IMR-90 (cell line): ENCODE measurements around the gene OPA3. TPM values are rescaled to one million over a fixed set of nuclear protein-coding genes. Genes with fewer than 3 reads are reported as not detected.

Experiments
- ATAC-seq: fragments of 200-7000 bp; cut with Tn5 transposase; 2 replicates; pipeline ENCODE4 v1.9.1; 2020; ENCODE audit warnings: low read depth, mild to moderate bottlenecking, moderate library complexity
- BruUV-seq: library from RNA; stranded (reverse); fragments of 400-500 nt; replicated peaks from 2 replicates; lab custom pipeline; 2021; lab: Mats Ljungman, UMichigan
- CTCF ChIA-PET: fragments of 300-600 bp; formaldehyde crosslinking; extraction: SDS; loops from one replicate; lab custom pipeline; 2021; ENCODE audit warnings: antibody characterized with exemption; lab: Yijun Ruan, JAX
- POLR2A ChIA-PET: fragments of 300-600 bp; sonication (Branson Sonifier 250); formaldehyde crosslinking; loops from one replicate; lab custom pipeline; 2022; ENCODE audit warnings: antibody characterized with exemption; ENCODE audit not compliant: unreplicated experiment; lab: Charles Lee
- DNase-seq: peaks from one replicate; pipeline ENCODE4 v3.0.0; 2013
- H2AFZ ChIP-seq: replicated peaks from 2 replicates; pipeline ENCODE3; 2013; ENCODE audit warnings: low read length, mild to moderate bottlenecking; ENCODE audit not compliant: poor library complexity
- H2AK5ac ChIP-seq: 2 replicates; pipeline ENCODE4 v1.6.1; 2013; ENCODE audit warnings: low read depth, low read length, inconsistent platforms
- H2AK9ac ChIP-seq: replicated peaks from 2 replicates; pipeline ENCODE3; 2013; ENCODE audit warnings: mild to moderate bottlenecking, low read depth, low read length, moderate library complexity; ENCODE audit not compliant: poor library complexity
- H2BK120ac ChIP-seq: 2 replicates; pipeline ENCODE4 v1.6.1; 2013; ENCODE audit warnings: low read depth, low read length, inconsistent platforms
- H2BK15ac ChIP-seq: 3 replicates; pipeline ENCODE4 v1.6.1; 2013; ENCODE audit warnings: low read depth, low read length, inconsistent platforms
- H2BK20ac ChIP-seq: 2 replicates; pipeline ENCODE4 v1.6.1; 2013; ENCODE audit warnings: low read depth, mild to moderate bottlenecking, inconsistent platforms, low read length, moderate library complexity
- H2BK5ac ChIP-seq: 2 replicates; pipeline ENCODE4 v1.6.1; 2013; ENCODE audit warnings: mild to moderate bottlenecking, low read depth, low read length, inconsistent platforms; ENCODE audit not compliant: poor library complexity, severe bottlenecking
- H3K14ac ChIP-seq: replicated peaks from 2 replicates; pipeline ENCODE4 v1.6.1; 2013; ENCODE audit warnings: low read depth, low read length, inconsistent platforms
- H3K18ac ChIP-seq: 2 replicates; pipeline ENCODE4 v1.6.1; 2013; ENCODE audit warnings: low read depth, low read length, control low read depth
- H3K23ac ChIP-seq: 2 replicates; pipeline ENCODE4 v1.6.1; 2013; ENCODE audit warnings: low read depth, low read length, inconsistent platforms
- H3K27ac ChIP-seq: 2 replicates; pipeline ENCODE4 v1.5.1; 2013; ENCODE audit warnings: mild to moderate bottlenecking, control low read depth, low read length; ENCODE audit not compliant: insufficient read depth
- H3K27me3 ChIP-seq: 2 replicates; pipeline ENCODE4 v1.6.1; 2013; ENCODE audit warnings: low read length; ENCODE audit not compliant: control insufficient read depth, insufficient read depth
- H3K36me3 ChIP-seq: 2 replicates; pipeline ENCODE4 v1.6.1; 2013; ENCODE audit warnings: low read length, mixed read lengths; ENCODE audit not compliant: control insufficient read depth, insufficient read depth
- H3K4ac ChIP-seq: 2 replicates; pipeline ENCODE4 v1.6.1; 2013; ENCODE audit warnings: low read depth, low read length, inconsistent platforms
- H3K4me1 ChIP-seq: 2 replicates; pipeline ENCODE4 v1.6.1; 2013; ENCODE audit warnings: low read length, mixed read lengths; ENCODE audit not compliant: control insufficient read depth, insufficient read depth
- H3K4me2 ChIP-seq: 2 replicates; pipeline ENCODE4 v1.6.1; 2013; ENCODE audit warnings: low read depth, mild to moderate bottlenecking, control low read depth, low read length, moderate library complexity
- H3K4me3 ChIP-seq: 2 replicates; pipeline ENCODE4 v1.5.1; 2013; ENCODE audit warnings: low read depth, mild to moderate bottlenecking, control low read depth, low read length, moderate library complexity; ENCODE audit not compliant: insufficient read depth
- H3K56ac ChIP-seq: 2 replicates; pipeline ENCODE4 v1.6.1; 2013; ENCODE audit warnings: low read length, inconsistent platforms; ENCODE audit not compliant: insufficient read depth; ENCODE audit errors: extremely low read depth
- H3K79me1 ChIP-seq, 2 experiments: 2 replicates each; pipeline ENCODE4 v1.6.1; 2013; ENCODE audit warnings: low read length in 2 of 2, inconsistent platforms in 1 of 2, low read depth in 1 of 2
- H3K9ac ChIP-seq: 2 replicates; pipeline ENCODE4 v1.6.1; 2013; ENCODE audit warnings: low read depth, low read length, control low read depth
- H3K9me1 ChIP-seq: 2 replicates; pipeline ENCODE4 v1.6.1; 2013; ENCODE audit warnings: low read length, inconsistent platforms; ENCODE audit not compliant: insufficient read depth
- H3K9me3 ChIP-seq: 2 replicates; pipeline ENCODE4 v1.6.1; 2013; ENCODE audit warnings: low read length; ENCODE audit not compliant: control insufficient read depth, insufficient read depth
- H4K20me1 ChIP-seq: 2 replicates; pipeline ENCODE4 v1.6.1; 2013; ENCODE audit warnings: low read length, inconsistent platforms; ENCODE audit not compliant: insufficient read depth
- H4K5ac ChIP-seq: 2 replicates; pipeline ENCODE4 v1.6.1; 2013; ENCODE audit warnings: mild to moderate bottlenecking, low read depth, low read length, control low read depth
- H4K8ac ChIP-seq, 2 experiments: 2 replicates each; pipeline ENCODE4 v1.6.1; 2013; ENCODE audit warnings: low read depth in 2 of 2, low read length in 2 of 2, control low read depth in 1 of 2, inconsistent platforms in 1 of 2
- H4K91ac ChIP-seq: 2 replicates; pipeline ENCODE4 v1.6.1; 2013; ENCODE audit warnings: low read depth, low read length, inconsistent platforms; ENCODE audit not compliant: insufficient read depth
- BHLHE40 ChIP-seq: fragments of 150-350 bp; IDR thresholded peaks from 2 replicates; pipeline ENCODE4 v1.6.1; 2016; ENCODE audit warnings: mild to moderate bottlenecking, low read depth, low read length
- CEBPB ChIP-seq: IDR thresholded peaks from 2 replicates; pipeline ENCODE4 v1.6.1; 2012; ENCODE audit warnings: low read depth, low read length, improper control_type of control experiment
- CHD1 ChIP-seq: IDR thresholded peaks from 2 replicates; pipeline ENCODE4 v1.6.1; 2012; ENCODE audit warnings: low read depth, low read length, improper control_type of control experiment
- ELK1 ChIP-seq: fragments of 150-350 bp; IDR thresholded peaks from 2 replicates; pipeline ENCODE4 v1.6.1; 2016; ENCODE audit warnings: low read depth, mild to moderate bottlenecking, low read length, moderate library complexity, borderline replicate concordance
- FOS ChIP-seq: fragments of 150-350 bp; IDR thresholded peaks from 2 replicates; pipeline ENCODE4 v1.6.1; 2016; ENCODE audit warnings: low read depth, low read length
- MAFK ChIP-seq: IDR thresholded peaks from 2 replicates; pipeline ENCODE4 v1.6.1; 2012; ENCODE audit warnings: low read depth, low read length, improper control_type of control experiment
- MAZ ChIP-seq: IDR thresholded peaks from 2 replicates; pipeline ENCODE4 v1.6.1; 2012; ENCODE audit warnings: low read depth, mild to moderate bottlenecking, low read length, improper control_type of control experiment, moderate library complexity, borderline replicate concordance
- MXI1 ChIP-seq: IDR thresholded peaks from 2 replicates; pipeline ENCODE4 v1.6.1; 2012; ENCODE audit warnings: low read depth, mild to moderate bottlenecking, low read length, moderate library complexity, borderline replicate concordance
- NFE2L2 ChIP-seq: fragments of 150-350 bp; IDR thresholded peaks from 2 replicates; pipeline ENCODE4 v1.6.1; 2016; ENCODE audit warnings: low read depth, mild to moderate bottlenecking, low read length
- POLR2A ChIP-seq: IDR thresholded peaks from 2 replicates; pipeline ENCODE4 v1.6.1; 2012; ENCODE audit warnings: mild to moderate bottlenecking, low read depth, low read length
- RAD21 ChIP-seq: IDR thresholded peaks from 2 replicates; pipeline ENCODE4 v1.6.1; 2012; ENCODE audit warnings: low read length, improper control_type of control experiment
- RCOR1 ChIP-seq: IDR thresholded peaks from 2 replicates; pipeline ENCODE4 v1.6.1; 2012; ENCODE audit warnings: mild to moderate bottlenecking, low read length, improper control_type of control experiment; ENCODE audit not compliant: insufficient replicate concordance
- RFX5 ChIP-seq: IDR thresholded peaks from 2 replicates; pipeline ENCODE4 v1.8.0; 2012; ENCODE audit warnings: low read depth, mild to moderate bottlenecking, low read length, moderate library complexity
- SMC3 ChIP-seq: fragments of 150-350 bp; IDR thresholded peaks from 2 replicates; pipeline ENCODE4 v1.6.1; 2016; ENCODE audit warnings: low read depth, mild to moderate bottlenecking, antibody characterized with exemption, low read length, moderate library complexity
- WGBS, 2 experiments: methylation state at CpG; one replicate each; pipeline versions ENCODE4 v1.1.5 to v1.1.7; 2013; ENCODE audit warnings: missing lambda C conversion rate in 2 of 2; ENCODE audit not compliant: insufficient read length in 1 of 2; ENCODE audit errors: extremely low coverage in 2 of 2; 5-methylcytosine and 5-hydroxymethylcytosine counted together
- dilution Hi-C: fragments of 300-500 bp; cut with HindIII; formaldehyde crosslinking; loops from one replicate; pipeline ENCODE4 v1.14.3; 2018; ENCODE audit warnings: low sequenced_read_pairs; ENCODE audit not compliant: unreplicated experiment
- in situ Hi-C: fragments of 300-500 bp; cut with MboI; formaldehyde crosslinking; loops from 3 replicates; pipeline ENCODE4 v1.14.3; 2019; ENCODE audit warnings: low sequenced_read_pairs, inconsistent platforms, mixed read lengths
- intact Hi-C: fragments of 100-400 bp; cut with micrococcal nuclease; formaldehyde crosslinking; loops from 2 replicates; pipeline ENCODE4 v1.10.0; 2022
- polyA plus RNA-seq, 3 experiments: library from polyadenylated mRNA; depleted of rRNA; stranded (reverse); fragments of >200 nt; gene quantifications; 2 replicates each; pipeline ENCODE4 v1.2.3, GENCODE V29; 2012; ENCODE audit warnings: low replicate concordance in 1 of 3
- total RNA-seq: library from RNA; depleted of rRNA; stranded (reverse); fragments of >200 nt; gene quantifications from 2 replicates; pipeline ENCODE4 v1.2.3, GENCODE V29; 2012
- TF ChIP-seq, protein P1 (sequence below): conservative IDR thresholded peaks from 2 replicates; pipeline ENCODE4 v1.5.1; 2012; ENCODE audit warnings: mild to moderate bottlenecking, low read depth, low read length, improper control_type of control experiment
- TF ChIP-seq, protein P2 (sequence below): fragments of 150-350 bp; IDR thresholded peaks from 2 replicates; pipeline ENCODE4 v1.6.1; 2017; ENCODE audit warnings: mild to moderate bottlenecking, antibody characterized with exemption, low read length, low read depth

The OPA3 gene
- total and polyA plus RNA-seq, 2 of the 4 experiments (the other 2 are of a cell fraction): 5.2 to 9.6 TPM

GRCh38 chr19:45629704-45630103 lies 45.1 kb upstream of the OPA3 start:
- Histone ChIP-seq H3K27me3 (no peaks in the 10 kb centered on the region), H4K5ac (no peak overlapping the region), H3K36me3 (peaks cover 27% of the 10 kb centered on the region), H3K4me1 (peaks cover 14% of the 10 kb centered on the region), H2AK9ac (peak overlapping the region; percentile 17), H2AFZ (peak overlapping the region; percentile 49), H3K9me1 (peaks cover 16% of the 10 kb centered on the region), H2AK5ac (peak overlapping the region; percentile 88), H3K56ac (no peak overlapping the region), H2BK5ac (peak overlapping the region; percentile 92), H3K9me3 (no peaks in the 10 kb centered on the region), H4K8ac (peak overlapping the region; percentile 52 to 91), H3K14ac (peak overlapping the region; percentile 73), H4K20me1 (no peaks in the 10 kb centered on the region), H2BK120ac (peak overlapping the region; percentile 86), H3K79me1 (peaks cover 8 to 20% of the 10 kb centered on the region in 2 experiments; a peak in 3 of 4 replicates), H2BK20ac (peak overlapping the region; percentile 94), H4K91ac (peak overlapping the region; percentile 97), H3K23ac (peak overlapping the region; percentile 59), H3K9ac (no peak overlapping the region), H2BK15ac (peak overlapping the region; percentile 65; the same call in 2 of the 3 replicates), H3K4ac (peak overlapping the region; percentile 97), H3K4me2 (no peak overlapping the region), H3K18ac (peak overlapping the region; percentile 16; the same call in 1 of the 2 replicates), H3K4me3 (no peak overlapping the region), H3K27ac (peak overlapping the region; percentile 60)
- intact Hi-C loops (no loop called here), in situ Hi-C loops (no loop called here), dilution Hi-C loops (no loop called here)
- TF ChIP-seq FOS (no peak), RFX5 (no peak), CHD1 (no peak), ELK1 (no peak), NFE2L2 (no peak), MXI1 (no peak), MAFK (no peak), BHLHE40 (no peak), POLR2A (no peak), MAZ (no peak), CEBPB (no peak), SMC3 (no peak), RAD21 (no peak), RCOR1 (no peak)
- TF ChIP-seq, protein P1, sequence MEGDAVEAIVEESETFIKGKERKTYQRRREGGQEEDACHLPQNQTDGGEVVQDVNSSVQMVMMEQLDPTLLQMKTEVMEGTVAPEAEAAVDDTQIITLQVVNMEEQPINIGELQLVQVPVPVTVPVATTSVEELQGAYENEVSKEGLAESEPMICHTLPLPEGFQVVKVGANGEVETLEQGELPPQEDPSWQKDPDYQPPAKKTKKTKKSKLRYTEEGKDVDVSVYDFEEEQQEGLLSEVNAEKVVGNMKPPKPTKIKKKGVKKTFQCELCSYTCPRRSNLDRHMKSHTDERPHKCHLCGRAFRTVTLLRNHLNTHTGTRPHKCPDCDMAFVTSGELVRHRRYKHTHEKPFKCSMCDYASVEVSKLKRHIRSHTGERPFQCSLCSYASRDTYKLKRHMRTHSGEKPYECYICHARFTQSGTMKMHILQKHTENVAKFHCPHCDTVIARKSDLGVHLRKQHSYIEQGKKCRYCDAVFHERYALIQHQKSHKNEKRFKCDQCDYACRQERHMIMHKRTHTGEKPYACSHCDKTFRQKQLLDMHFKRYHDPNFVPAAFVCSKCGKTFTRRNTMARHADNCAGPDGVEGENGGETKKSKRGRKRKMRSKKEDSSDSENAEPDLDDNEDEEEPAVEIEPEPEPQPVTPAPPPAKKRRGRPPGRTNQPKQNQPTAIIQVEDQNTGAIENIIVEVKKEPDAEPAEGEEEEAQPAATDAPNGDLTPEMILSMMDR: no peak
- TF ChIP-seq, protein P2, sequence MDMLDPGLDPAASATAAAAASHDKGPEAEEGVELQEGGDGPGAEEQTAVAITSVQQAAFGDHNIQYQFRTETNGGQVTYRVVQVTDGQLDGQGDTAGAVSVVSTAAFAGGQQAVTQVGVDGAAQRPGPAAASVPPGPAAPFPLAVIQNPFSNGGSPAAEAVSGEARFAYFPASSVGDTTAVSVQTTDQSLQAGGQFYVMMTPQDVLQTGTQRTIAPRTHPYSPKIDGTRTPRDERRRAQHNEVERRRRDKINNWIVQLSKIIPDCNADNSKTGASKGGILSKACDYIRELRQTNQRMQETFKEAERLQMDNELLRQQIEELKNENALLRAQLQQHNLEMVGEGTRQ: no peak
- no peak for ATAC-seq
- ChIA-PET CTCF (no interaction called here), POLR2A (interaction anchor here (0.7 kb wide), 1 partner anchor 63 kb away, joined by 6 read pairs; the partner anchor contains the start of gene QPCTL)
- BruUV-seq: no TSS peak
- no peak for DNase-seq
- 100% methylated on average over 1 of the region's 4 CpGs; no CpG with 5 or more reads in 1 of the 2 experiments for whole genome bisulfite sequencing, 2 experiments
